Endometrium (tissue), 2 donors: ENCODE data around the gene BMP4.

Experiments
- FAIRE-seq: peaks from 2 replicates; lab custom pipeline; 2012; peaks lifted over from hg19 to GRCh38; lab: Jason Lieb, UNC
- donor health status: control.
- donor health status: control.

The BMP4 gene

GRCh38 chr14:53943751-53944083 is 12.9 kb downstream of the BMP4 start:
- no peak for FAIRE-seq

- FAIRE-seq: no peak
Measured at GRCh38 chr14:53942970-53943750, 13.5 kb downstream of the BMP4 start.

GRCh38 chr14:53938136-53938837 is 18.3 kb downstream of the BMP4 start:
- FAIRE-seq: no peak

GRCh38 chr14:53934778-53935414 is 21.7 kb downstream of the BMP4 start:
- no peak for FAIRE-seq

GRCh38 chr14:53932966-53933365 is 23.7 kb downstream of the BMP4 start:
- no peak for FAIRE-seq

GRCh38 chr14:53929871-53930715 is 26.5 kb downstream of the BMP4 start:
- no peak for FAIRE-seq

- no peak for FAIRE-seq
Measured at GRCh38 chr14:53927171-53927570, 29.5 kb downstream of the BMP4 start.

- no peak for FAIRE-seq
Measured at GRCh38 chr14:53925201-53925766, 31.3 kb downstream of the BMP4 start.

- FAIRE-seq: no peak
Measured at GRCh38 chr14:53924753-53925152, 31.9 kb downstream of the BMP4 start.

GRCh38 chr14:53921027-53921426 is 35.6 kb downstream of the BMP4 start:
- FAIRE-seq: no peak

- no peak for FAIRE-seq
Measured at GRCh38 chr14:53916239-53916638, 40.4 kb downstream of the BMP4 start.

- no peak for FAIRE-seq
Measured at GRCh38 chr14:53915364-53916014, 41.1 kb downstream of the BMP4 start.

GRCh38 chr14:53912021-53912420 is 44.6 kb downstream of the BMP4 start:
- FAIRE-seq: no peak

- FAIRE-seq: no peak
Measured at GRCh38 chr14:53908416-53908815, 48.2 kb downstream of the BMP4 start.

- FAIRE-seq: no peak
Measured at GRCh38 chr14:53902307-53902706, 54.3 kb downstream of the BMP4 start.

GRCh38 chr14:53900499-53900898 is 56.1 kb downstream of the BMP4 start:
- no peak for FAIRE-seq
